ENCODE data around the gene MBOAT1. TPM values are rescaled to one million over a fixed set of nuclear protein-coding genes. Genes with fewer than 3 reads are reported as not detected.

MBOAT1 gene
- polyA plus RNA-seq, 1 donor from 2014 or later: not detected

GRCh38 chr6:20202699-20203302, 9.5 kb downstream of the MBOAT1 start:
- Histone ChIP-seq H3K79me2 (replicated peaks; ENCODE audit: insufficient read depth, low read length) (no peaks in the 10 kb centered on the region), H3K27ac (ENCODE audit: low read length) (no peak overlapping the region), H3K27me3 (ENCODE audit: insufficient read depth, low read depth, low read length) (no peaks in the 10 kb centered on the region), H3K4me3 (ENCODE audit: low read length) (no peak overlapping the region), H4K20me1 (ENCODE audit: insufficient read depth) (no peaks in the 10 kb centered on the region), H3K4me2 (ENCODE audit: low read length) (no peak overlapping the region), H3K9me2 (ENCODE audit: insufficient read depth, low read length) (no peaks in the 10 kb centered on the region), H3K9ac (ENCODE audit: low read length) (no peak overlapping the region), H2AFZ (ENCODE audit: low read depth, low read length) (no peak overlapping the region), H3F3A (ENCODE audit: insufficient read depth, low read length, poor library complexity, severe bottlenecking) (no peaks in the 10 kb centered on the region), H3K36me3 (ENCODE audit: insufficient read depth, low read length) (no peaks in the 10 kb centered on the region), H3K9me3 (ENCODE audit: low read length) (no peaks in the 10 kb centered on the region)
- TF ChIP-seq RAD21 (conservative IDR thresholded peaks at IDR 0.05) (no peak), SMC3 (conservative IDR thresholded peaks at IDR 0.05; ENCODE audit: poor library complexity) (no peak), REST (IDR thresholded peaks at IDR 0.05; ENCODE audit: borderline replicate concordance) (no peak), EP300 (conservative IDR thresholded peaks at IDR 0.05; ENCODE audit: poor library complexity, severe bottlenecking) (no peak), CTCF (IDR thresholded peaks at IDR 0.05; ENCODE audit: poor library complexity, severe bottlenecking) (no peak), EZH2 (IDR thresholded peaks at IDR 0.05; ENCODE audit: borderline replicate concordance, insufficient read depth, low read length, poor library complexity, severe bottlenecking) (no peak), MXI1 (conservative IDR thresholded peaks at IDR 0.05; ENCODE audit: poor library complexity, severe bottlenecking) (no peak), TAF1 (IDR thresholded peaks at IDR 0.05; ENCODE audit: low read depth) (no peak), POLR2AphosphoS5 (IDR thresholded peaks at IDR 0.05) (no peak)

- H2AFZ ChIP-seq (ENCODE audit: low read depth, low read length): no peak overlapping the region
- no peak overlapping the region for H3K9ac ChIP-seq (ENCODE audit: low read length)
- no peak for TF ChIP-seq EZH2 (IDR thresholded peaks at IDR 0.05; ENCODE audit: borderline replicate concordance, insufficient read depth, low read length, poor library complexity, severe bottlenecking)
- no peak for TF ChIP-seq POLR2AphosphoS5 (IDR thresholded peaks at IDR 0.05)
- TF ChIP-seq REST (IDR thresholded peaks at IDR 0.05; ENCODE audit: borderline replicate concordance): no peak
- TF ChIP-seq SMC3 (conservative IDR thresholded peaks at IDR 0.05; ENCODE audit: poor library complexity): no peak
- no peak for TF ChIP-seq EP300 (conservative IDR thresholded peaks at IDR 0.05; ENCODE audit: poor library complexity, severe bottlenecking)
- TF ChIP-seq RAD21 (conservative IDR thresholded peaks at IDR 0.05): no peak
- TF ChIP-seq MXI1 (conservative IDR thresholded peaks at IDR 0.05; ENCODE audit: poor library complexity, severe bottlenecking): no peak
- no peak for TF ChIP-seq CTCF (IDR thresholded peaks at IDR 0.05; ENCODE audit: poor library complexity, severe bottlenecking)
- no peak for TF ChIP-seq TAF1 (IDR thresholded peaks at IDR 0.05; ENCODE audit: low read depth)
- no peak overlapping the region for H3K4me3 ChIP-seq (ENCODE audit: low read length)
- no peaks in the 10 kb centered on the region for H3K9me3 ChIP-seq (ENCODE audit: low read length)
- H4K20me1 ChIP-seq (ENCODE audit: insufficient read depth): no peaks in the 10 kb centered on the region
- H3K79me2 ChIP-seq (replicated peaks; ENCODE audit: insufficient read depth, low read length): no peaks in the 10 kb centered on the region
- no peaks in the 10 kb centered on the region for H3F3A ChIP-seq (ENCODE audit: insufficient read depth, low read length, poor library complexity, severe bottlenecking)
- no peak overlapping the region for H3K4me2 ChIP-seq (ENCODE audit: low read length)
- H3K36me3 ChIP-seq (ENCODE audit: insufficient read depth, low read length): no peaks in the 10 kb centered on the region
- no peak overlapping the region for H3K27ac ChIP-seq (ENCODE audit: low read length)
- H3K27me3 ChIP-seq (ENCODE audit: insufficient read depth, low read depth, low read length): no peaks in the 10 kb centered on the region
- H3K9me2 ChIP-seq (ENCODE audit: insufficient read depth, low read length): no peaks in the 10 kb centered on the region
These were observed 10.0 kb downstream of the MBOAT1 start for GRCh38 chr6:20202324-20202658.
